Tibial nerve (tissue), 4 donors: ENCODE measurements around the gene TSSK6. TPM values are rescaled to one million over a fixed set of nuclear protein-coding genes. Genes with fewer than 3 reads are reported as not detected.

ENCODE experiments used
- DNase-seq, 2 donors: peaks; one replicate each; pipeline ENCODE4 v3.0.0-alpha.2; 2019; ENCODE audit warnings: low spot score in 2 of 2
- H3K27ac ChIP-seq, 4 donors: fragments of 200-600 bp; sonication (generic) in 3 of 4; one replicate each; pipeline ENCODE4 v1.5.1; 2017 to 2019; ENCODE audit warnings: mild to moderate bottlenecking in 1 of 4
- H3K27me3 ChIP-seq, 2 donors: fragments of 200-600 bp; sonication (generic) in 1 of 2; one replicate each; pipeline versions ENCODE4 v1.5.1 to v1.6.0; 2017 to 2019
- H3K36me3 ChIP-seq, 3 donors: fragments of 200-600 bp; sonication (generic); one replicate each; pipeline ENCODE4 v1.5.1; 2018 to 2019
- H3K4me1 ChIP-seq, 4 donors: fragments of 200-600 bp; sonication (generic) in 3 of 4; one replicate each; pipeline ENCODE4 v1.5.1; 2017 to 2019
- H3K4me3 ChIP-seq, 4 donors: fragments of 200-600 bp; sonication (generic) in 3 of 4; one replicate each; pipeline ENCODE4 v1.5.1; 2017 to 2019; ENCODE audit warnings: mild to moderate bottlenecking in 1 of 4, moderate library complexity in 1 of 4
- H3K9me3 ChIP-seq, 4 donors: fragments of 200-600 bp; sonication (generic) in 3 of 4; one replicate each; pipeline ENCODE4 v1.5.1; 2017 to 2019
- CTCF ChIP-seq, 5 experiments: fragments of 200-600 bp in 3 of 5; fragments of 450-650 bp in 2 of 5; sonication (generic) in 3 of 5; IDR thresholded peaks; one replicate each; pipeline ENCODE4 v1.5.1; 2016 to 2019; ENCODE audit warnings: antibody characterized with exemption in 5 of 5, mild to moderate bottlenecking in 3 of 5, moderate library complexity in 2 of 5
- EP300 ChIP-seq, 2 donors: sonication (generic); formaldehyde crosslinking; IDR thresholded peaks; one replicate each; pipeline ENCODE4 v1.6.1; 2017; ENCODE audit warnings: antibody characterized with exemption in 2 of 2, mild to moderate bottlenecking in 1 of 2
- POLR2A ChIP-seq, 2 donors: fragments of 450-650 bp; IDR thresholded peaks; one replicate each; pipeline ENCODE4 v1.6.1; 2017; ENCODE audit warnings: antibody characterized with exemption in 2 of 2, mild to moderate bottlenecking in 2 of 2, moderate library complexity in 2 of 2
- WGBS, 2 donors: methylation state at CpG; one replicate each; pipeline ENCODE4 v1.1.5; 2018; 5-methylcytosine and 5-hydroxymethylcytosine counted together
- total RNA-seq, 4 donors: library from RNA; depleted of rRNA; stranded (reverse); fragments of >200 nt; gene quantifications; one replicate each; pipeline ENCODE4 v1.1.0, GENCODE V29; 2016

Gene TSSK6
- total RNA-seq, 4 donors from 2014 or later = 1.8 to 7.2 (median 3.7) TPM

- DNase-seq = no peak
- 86 to 90% methylated on average over 3 of the region's 3 CpGs for WGBS, 2 donors
- no peak for TF ChIP-seq EP300 (IDR thresholded peaks at IDR 0.05)
- TF ChIP-seq CTCF (IDR thresholded peaks at IDR 0.05) = no peak
- TF ChIP-seq POLR2A (IDR thresholded peaks at IDR 0.05) = no peak
- H3K36me3 ChIP-seq = peaks cover 0 to 48% (median 4%) of the 10 kb centered on the region in 3 donors
- no peaks in the 10 kb centered on the region for H3K27me3 ChIP-seq
- no peak overlapping the region for H3K4me3 ChIP-seq
- H3K9me3 ChIP-seq = peaks cover 0 to 30% (median 7%) of the 10 kb centered on the region in 4 donors
- no peak overlapping the region for H3K27ac ChIP-seq
- H3K4me1 ChIP-seq = peaks cover 0 to 29% (median 3%) of the 10 kb centered on the region in 4 donors
These were observed 44.8 kb downstream of the TSSK6 start for GRCh38 chr19:19470579-19470978.

- Histone ChIP-seq H3K36me3 (peaks cover 0 to 45% (median 8%) of the 10 kb centered on the region in 3 donors), H3K27ac (no peak overlapping the region), H3K27me3 (no peaks in the 10 kb centered on the region), H3K4me3 (no peak overlapping the region), H3K4me1 (peaks cover 0 to 26% (median 11%) of the 10 kb centered on the region in 4 donors), H3K9me3 (peaks cover 0 to 30% (median 7%) of the 10 kb centered on the region in 4 donors)
- TF ChIP-seq EP300 (IDR thresholded peaks at IDR 0.05) = no peak
- TF ChIP-seq CTCF (IDR thresholded peaks at IDR 0.05) = no peak
- no peak for TF ChIP-seq POLR2A (IDR thresholded peaks at IDR 0.05)
- 78 to 87% methylated on average over 2 of the region's 2 CpGs for WGBS, 2 donors
- DNase-seq = no peak
These were observed 46.8 kb downstream of the TSSK6 start for GRCh38 chr19:19468424-19469050.

DNA sequence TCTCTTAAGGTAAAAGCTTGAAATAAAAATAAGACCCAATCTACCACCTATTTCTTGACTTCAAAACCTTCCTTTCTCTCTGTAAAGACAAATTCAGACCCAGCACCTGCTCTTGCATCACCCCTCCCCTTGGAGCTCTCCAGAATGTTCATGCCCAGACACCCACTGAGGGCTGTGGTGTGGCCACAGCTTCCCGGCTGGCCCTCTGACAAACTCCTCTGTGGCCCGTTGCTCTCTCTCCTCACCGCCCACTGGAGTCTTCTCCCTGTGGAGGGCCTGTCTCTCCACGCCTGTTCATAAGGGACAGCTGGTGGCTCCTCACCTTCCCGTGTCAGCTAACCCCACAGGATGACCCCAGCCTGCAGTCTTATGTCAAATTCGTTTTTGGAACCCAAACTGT, 49.1 kb downstream of the TSSK6 start:
- no peak for TF ChIP-seq EP300 (IDR thresholded peaks at IDR 0.05)
- no peak for TF ChIP-seq CTCF (IDR thresholded peaks at IDR 0.05)
- no peak for TF ChIP-seq POLR2A (IDR thresholded peaks at IDR 0.05)
- H3K4me1 ChIP-seq = peaks cover 0 to 38% (median 31%) of the 10 kb centered on the region in 4 donors
- no peaks in the 10 kb centered on the region for H3K27me3 ChIP-seq
- H3K4me3 ChIP-seq = no peak overlapping the region
- peaks cover 0 to 45% (median 8%) of the 10 kb centered on the region in 3 donors for H3K36me3 ChIP-seq
- WGBS, 2 donors = 88 to 89% methylated on average over 6 of the region's 6 CpGs
- peaks cover 0 to 30% (median 7%) of the 10 kb centered on the region in 4 donors for H3K9me3 ChIP-seq
- H3K27ac ChIP-seq = no peak overlapping the region
- no peak for DNase-seq

DNA sequence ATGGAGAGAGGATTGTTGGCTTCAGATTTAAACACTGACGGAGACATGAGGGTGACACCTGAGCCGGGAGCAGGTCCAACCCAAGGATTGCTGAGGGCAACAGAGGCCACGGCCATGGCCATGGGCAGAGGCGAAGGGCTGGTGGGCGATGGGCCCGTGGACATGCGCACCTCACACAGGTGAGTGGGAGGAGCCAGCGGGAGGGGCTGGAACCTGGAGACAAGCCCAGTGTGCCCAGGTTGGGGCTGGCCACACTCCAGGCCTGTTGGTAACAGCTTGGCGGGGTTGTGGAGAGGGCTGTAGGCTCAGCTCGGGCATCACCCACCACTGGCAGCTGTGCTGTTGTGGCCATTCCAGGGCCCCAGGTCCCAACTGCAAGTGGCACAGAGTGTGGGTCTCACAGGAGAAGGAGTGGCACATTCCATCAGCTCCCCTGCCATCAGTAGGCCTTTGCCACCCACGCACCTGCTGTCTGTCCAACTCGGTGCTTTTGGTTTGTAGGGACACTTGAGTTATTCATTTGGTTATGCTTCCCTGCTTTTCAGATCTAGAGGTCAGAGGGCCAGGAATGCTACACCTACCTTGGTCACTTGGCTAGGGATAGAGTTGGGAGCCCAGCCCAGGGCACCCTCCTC, 49.8 kb downstream of the TSSK6 start:
- H3K36me3 ChIP-seq = peaks cover 0 to 45% (median 8%) of the 10 kb centered on the region in 3 donors
- DNase-seq = no peak
- H3K27me3 ChIP-seq = no peaks in the 10 kb centered on the region
- H3K27ac ChIP-seq = peak overlapping the region in 1 of 4 donors; percentile 87
- peaks cover 0 to 44% (median 37%) of the 10 kb centered on the region in 4 donors for H3K4me1 ChIP-seq
- H3K9me3 ChIP-seq = peaks cover 0 to 30% (median 7%) of the 10 kb centered on the region in 4 donors
- no peak overlapping the region for H3K4me3 ChIP-seq
- TF ChIP-seq CTCF (IDR thresholded peaks at IDR 0.05) (no peak), POLR2A (IDR thresholded peaks at IDR 0.05) (no peak), EP300 (IDR thresholded peaks at IDR 0.05) (no peak)
- 93% methylated on average over 12 of the region's 12 CpGs for WGBS, 2 donors
